ENCODE data around the gene GPR18.
A peak's percentile ranks its signal among the peaks of the same experiment; 100 is the strongest.

The GPR18 gene, protein sequence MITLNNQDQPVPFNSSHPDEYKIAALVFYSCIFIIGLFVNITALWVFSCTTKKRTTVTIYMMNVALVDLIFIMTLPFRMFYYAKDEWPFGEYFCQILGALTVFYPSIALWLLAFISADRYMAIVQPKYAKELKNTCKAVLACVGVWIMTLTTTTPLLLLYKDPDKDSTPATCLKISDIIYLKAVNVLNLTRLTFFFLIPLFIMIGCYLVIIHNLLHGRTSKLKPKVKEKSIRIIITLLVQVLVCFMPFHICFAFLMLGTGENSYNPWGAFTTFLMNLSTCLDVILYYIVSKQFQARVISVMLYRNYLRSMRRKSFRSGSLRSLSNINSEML
- total RNA-seq: 0 to 2.0 (median 0.07) reads per million in 18 experiments

DNA sequence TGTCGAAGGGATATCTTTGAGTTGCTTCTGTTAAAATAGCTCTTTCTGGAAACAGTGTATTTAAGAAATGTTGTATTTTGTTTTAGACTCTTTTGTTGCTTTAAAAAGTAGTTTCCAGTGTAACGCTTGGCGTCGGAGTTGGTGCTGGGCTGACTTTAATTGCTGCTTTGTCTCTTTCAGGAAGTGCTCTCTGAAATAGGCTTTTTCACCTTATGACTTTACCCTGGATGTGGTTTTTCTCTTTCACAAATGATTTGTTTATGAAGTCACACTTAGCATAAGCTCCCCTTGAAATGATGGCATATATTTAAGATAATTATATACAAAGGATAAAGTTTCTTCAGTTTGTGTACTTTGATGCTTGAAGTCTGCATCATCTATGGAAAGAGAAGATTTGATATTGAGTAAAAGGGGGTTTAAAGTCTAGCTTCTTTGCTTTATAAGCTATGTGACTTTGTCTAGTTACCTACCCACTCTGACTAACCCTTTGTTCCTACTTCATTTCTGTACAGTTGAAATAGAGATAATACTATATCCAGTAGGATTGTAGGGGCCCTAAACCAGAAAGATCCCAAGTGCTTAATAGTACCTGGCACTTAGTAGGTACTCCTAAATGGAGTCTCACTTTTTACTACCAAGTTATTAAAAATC, at the start of gene GPR18:
Gene GPR18 (minus strand): TSS at position 170 of the 651 bp plus-strand sequence. CDS start 2,507 bp downstream, outside the sequence.
- peak; percentile 36 to 56 for DNase-seq

DNA sequence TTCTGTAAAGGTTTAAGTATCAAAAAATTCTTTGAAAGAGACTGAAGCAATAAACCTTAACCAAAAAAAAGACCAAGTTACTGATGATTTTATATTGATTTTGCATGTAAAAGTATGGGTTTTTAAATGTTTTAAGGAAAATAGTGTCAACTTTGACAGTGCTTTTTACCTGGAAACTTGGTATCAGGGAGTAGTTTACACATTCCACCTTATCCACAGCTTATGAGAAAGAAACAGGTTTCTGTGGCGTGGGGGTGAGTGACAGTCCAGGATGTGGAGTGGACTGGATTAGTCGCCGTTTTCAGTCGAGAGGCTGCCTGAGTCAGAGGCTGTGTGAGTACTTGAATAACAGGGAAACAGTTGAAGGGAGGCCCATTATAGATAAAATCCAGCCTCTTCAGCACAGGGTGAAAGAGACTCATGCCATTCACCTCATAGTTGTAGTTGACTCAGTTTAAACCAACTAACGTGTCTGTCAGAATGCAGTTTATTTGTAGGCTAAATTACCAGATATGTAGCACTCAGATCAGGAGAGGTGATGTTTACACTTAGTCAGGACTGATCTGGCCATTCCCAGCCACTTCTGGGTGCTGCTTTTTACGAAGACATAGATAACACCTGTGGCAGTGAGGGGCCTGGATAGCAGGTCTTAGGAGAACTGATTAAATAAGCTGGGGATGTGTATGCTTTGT, 49.6 kb upstream of the GPR18 start:
- peak; percentile 40 to 64 for DNase-seq

DNA sequence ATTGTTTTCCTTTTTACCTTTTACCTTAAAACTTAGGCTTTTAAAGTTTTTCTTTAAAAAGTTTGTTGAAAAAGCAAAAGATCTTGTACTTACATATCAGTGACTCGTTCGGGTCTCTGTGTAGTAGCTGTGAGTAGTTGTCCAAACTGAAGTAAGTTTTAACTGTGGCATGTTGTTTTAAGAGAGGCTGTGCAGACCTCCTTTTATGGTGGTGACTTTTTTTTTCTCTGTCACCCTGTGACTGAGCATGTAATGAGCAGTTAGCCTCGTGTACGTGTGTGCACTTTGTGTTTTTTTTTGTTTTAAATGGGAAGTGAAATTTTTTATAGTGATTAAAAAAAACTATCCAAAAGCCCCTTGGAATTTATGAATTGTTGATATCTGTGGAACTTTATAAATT, 49.1 kb upstream of the GPR18 start, which contains the start of gene GPR183:
Gene GPR183 (minus strand): TSS at position 153 of the 400 bp plus-strand sequence. CDS start 11,254 bp downstream, outside the sequence.
- peak; percentile 71 to 76 for DNase-seq

DNA sequence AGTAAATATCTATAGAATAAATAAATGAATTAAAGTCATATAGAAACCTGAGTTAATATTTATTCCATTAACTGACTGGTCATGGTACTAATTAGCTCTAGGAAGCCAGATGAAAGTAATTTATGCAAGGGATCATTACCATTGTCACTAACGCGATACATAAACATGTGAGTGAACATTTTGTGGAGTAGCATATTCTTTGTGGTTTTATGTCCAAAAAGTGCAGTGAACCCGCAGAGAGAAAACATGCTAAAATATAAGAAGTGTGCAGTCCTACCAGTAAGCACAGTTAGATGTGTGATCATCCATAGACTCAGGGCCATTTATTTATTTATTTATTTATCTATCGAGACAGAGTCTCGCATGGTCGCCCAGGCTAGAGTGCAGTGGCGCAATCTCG, 47.4 kb upstream of the GPR18 start:
- no peak for DNase-seq

DNA sequence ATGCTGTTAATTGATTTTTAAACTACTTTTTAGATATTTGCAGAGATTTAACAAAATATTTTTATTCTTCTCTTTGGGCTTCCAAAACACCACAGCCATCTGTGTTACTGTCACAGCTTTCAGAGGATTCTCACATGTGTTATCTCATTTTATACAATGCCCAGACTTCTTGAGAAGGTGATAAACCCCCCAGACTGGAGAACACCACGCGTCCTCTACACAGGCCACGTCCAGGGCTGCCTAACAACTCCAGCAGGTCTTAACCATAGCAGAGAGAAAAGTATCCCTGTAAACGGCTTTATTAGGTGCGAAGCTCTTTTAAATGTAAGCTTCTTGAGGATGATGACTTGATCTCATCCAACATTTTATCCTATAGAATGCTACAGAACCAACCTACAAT, 47.0 kb upstream of the GPR18 start:
- DNase-seq: no peak

DNA sequence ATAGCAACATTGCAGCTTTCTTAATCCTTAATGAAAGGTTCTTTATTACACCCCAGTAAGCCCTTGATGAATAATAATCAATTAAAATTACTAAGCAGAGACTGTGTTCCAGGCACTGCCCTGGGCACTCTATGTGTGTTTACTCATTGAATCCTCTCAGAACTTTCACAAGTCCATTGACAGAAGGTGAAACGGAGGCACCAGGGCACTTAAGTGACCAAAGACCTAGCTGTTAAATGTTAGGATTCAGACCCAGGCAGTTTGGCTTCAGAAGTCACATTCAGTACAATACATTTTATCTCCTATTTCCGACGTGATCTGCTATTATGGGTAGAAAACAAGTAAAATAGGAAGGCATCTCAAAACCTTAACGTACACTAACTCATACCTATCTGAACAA, 46.4 kb upstream of the GPR18 start:
- no peak for DNase-seq

DNA sequence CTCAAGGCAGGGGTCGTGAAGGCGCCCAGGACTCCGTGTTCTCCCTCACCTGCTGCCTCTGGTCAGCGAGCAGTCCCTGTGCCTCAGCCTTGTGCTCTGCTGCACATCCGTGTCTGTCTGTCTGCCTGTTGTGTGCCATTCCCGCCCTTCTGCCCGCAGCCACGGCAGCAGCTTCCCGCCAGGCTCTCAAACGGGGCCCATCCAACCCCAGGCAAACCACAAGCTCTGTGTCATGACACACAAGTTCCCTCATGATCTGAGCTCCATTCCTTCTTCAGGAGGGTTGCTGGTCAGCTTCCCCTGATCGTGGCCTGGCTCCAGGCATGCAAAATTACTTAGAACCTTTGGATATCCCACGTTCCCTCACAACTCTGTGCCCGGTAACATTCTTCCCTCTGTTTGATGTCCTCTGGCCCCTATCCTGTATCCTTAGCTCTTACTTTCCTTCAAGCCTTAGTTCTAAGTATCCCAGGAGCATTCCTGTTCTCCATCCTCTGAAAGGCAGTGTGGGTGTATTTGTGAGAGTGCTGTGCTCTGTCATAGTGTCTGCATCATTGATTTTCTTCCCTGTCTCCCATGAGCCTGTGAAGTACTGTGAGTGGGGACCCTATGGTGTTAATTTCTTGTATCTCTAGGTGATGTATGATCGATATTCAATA, 45.8 kb upstream of the GPR18 start:
- peak; percentile 61 to 76 for DNase-seq

DNA sequence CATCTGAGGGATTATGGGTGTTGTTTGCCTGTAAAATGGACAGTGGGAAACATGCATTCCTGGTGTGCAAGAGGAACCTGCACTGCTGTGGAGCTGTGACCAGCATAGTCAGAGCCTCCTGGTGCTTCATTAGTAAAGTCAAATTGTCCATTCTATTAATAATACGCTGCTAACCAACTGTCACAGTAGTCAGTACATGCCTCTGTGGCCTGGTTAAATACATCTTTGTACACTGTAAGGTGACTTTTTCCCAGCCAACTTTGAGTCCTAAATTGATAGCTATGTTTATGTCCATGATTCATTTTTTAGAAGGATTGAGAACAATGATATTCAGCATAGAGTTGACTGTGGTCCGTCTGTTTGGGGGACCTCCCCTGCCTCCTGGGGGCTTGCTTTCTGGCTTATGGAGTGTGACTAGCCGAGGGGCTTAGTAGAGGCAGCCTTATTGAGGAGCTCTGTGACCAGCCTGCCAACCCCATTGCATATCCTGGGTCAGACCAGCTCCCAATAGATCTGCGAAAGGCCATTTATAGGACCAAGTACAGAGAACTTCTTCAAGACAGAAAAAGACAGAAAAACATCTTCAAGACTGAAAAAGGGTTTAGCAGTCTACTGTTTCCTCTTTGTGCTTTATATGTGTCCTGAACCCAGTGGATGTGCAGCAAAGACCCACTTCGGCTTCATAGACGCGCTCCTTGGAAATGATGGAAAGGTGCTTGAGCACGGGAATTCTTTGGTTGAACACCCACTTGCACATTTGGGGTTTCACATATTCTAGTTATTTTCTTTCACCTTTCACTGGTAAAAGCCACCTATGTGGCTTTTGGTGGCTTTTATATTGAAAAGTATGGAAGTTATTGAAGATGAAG, 44.7 kb upstream of the GPR18 start:
- no peak for DNase-seq

DNA sequence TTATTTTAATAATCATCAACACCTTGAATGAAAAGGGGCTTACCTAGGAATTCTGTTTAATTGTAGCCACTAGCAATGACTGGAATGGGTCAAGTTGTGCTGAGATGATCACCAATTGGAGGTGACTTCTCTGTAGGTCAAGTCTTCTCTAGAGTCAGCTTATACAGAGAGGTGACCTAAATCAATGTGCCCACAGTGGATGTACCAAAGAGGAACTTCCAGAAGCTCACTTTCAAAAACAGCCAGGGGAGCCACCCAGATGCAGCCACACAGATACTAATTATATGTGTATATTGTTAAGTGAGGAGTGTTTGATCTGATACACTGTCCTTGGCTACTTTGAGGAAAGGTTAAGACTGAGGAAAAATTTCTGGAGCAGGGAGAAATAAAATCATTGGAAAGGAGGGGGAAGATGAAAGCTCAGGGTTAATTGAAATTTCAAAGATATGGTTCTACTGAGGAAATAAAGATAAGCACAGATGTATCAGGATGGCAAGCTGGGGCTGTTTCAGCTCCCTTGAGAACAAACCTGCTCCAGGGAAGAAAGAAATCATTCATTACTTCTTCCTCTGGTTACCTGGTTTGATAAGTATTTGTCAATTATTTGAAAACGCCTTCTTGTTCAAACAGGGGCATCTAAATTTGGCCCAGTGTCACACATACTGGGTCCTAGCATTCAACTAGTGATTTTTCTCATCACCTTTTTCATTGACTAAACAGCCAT, 43.9 kb upstream of the GPR18 start:
- DNase-seq: no peak

DNA sequence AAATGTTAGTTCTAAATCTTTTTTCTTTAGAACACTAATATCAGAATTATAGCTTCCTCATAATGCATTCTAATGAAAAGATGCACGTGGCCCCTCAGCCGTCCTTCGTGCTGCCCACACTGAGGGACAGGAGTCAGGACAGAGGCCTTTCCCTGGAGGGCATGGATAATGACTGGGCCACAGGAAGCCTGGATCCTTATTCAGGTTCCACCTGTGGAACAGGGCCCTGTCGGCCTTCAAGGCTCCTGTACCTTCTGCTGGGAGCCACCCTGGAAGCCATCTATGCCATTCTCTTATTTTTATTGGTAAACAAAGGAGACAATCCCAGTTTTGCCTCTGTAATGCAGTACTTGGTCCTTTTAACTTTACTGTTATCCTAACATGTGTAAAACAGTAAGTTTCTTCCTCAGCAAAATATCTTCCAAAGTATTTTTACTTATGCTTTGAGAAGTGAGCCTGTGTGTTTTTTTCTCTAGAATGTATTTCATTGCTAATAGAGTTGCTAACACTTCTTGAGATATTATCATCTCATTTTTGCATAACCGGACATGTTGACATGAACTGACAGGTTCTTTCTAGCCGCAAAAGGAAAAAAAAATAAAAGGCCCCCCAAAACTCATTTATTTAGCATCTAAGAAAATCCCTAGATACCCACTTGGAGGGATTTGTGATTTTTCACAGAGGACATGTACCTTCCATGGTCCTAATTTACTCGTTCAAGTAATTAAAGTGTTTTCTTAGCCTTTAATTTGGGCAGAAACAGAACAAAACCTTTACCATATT, 43.1 kb upstream of the GPR18 start:
- DNase-seq: no peak

DNA sequence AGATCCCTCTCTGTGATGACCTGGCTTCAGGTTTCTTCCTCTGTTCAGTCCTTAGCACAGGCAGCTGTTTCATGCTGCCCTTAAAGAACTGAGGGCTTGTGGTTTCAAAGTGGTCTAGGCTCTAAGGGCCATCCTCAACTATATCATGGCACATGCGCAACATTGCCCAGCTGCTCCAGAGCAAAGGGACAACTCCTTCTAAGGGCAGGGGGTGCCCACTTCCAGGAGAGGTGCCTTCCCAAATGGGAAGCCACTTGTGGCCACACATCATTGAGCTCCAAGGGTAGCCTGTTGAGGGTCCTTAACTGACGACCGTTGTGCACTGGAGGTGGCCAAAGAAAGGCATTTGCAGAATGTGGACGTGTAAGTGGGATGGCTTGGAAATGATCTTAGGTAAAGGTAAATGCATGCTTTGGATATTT, 41.8 kb upstream of the GPR18 start:
- no peak for DNase-seq

DNA sequence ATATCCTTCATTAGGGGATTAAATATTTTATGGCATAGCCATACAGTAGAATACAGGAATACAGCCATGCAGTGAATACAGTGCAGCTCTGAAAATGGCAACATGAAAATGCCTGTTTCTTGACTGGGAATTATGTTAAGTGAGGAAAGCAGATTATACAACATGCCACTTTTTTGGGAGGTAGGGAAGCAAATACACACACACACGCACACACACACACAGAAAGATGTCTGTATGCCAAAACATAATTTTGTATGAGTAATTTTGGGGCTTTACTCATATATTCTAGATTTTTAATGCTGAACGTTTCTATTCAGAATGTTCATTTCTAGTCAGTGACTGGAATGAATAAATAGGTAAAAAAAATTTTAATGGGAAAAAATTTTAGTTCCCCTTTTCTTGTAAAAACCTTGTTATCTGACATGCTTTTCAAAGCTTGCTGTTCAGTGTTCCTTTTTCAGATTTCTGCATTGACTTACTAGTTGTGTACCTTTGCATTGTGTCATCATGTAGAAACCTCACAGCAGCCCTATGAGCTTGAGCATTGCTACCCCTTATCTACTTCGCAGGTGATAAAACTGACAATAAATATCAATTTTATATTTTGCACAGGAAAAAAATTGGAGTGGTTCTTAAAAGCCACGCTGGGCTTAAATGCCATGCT, 41.2 kb upstream of the GPR18 start:
- DNase-seq: no peak

DNA sequence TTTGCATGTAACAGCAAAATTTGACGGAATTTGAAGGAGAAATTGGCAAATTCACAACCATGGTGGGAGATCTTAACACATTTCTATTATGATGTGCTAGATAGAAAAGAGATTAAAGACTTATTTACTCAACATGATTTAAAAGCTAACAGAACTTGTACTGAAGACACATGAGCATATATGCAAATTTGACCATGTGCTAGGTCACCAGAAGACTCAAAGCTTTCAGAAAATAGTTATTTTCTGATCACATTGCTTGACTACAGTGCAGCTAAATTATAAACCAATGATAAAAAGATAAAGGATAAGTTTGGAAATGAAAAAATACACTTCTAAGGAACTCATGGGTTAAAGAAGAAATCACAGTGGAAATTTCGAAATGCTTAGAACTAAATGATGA, 39.9 kb upstream of the GPR18 start:
- no peak for DNase-seq

DNA sequence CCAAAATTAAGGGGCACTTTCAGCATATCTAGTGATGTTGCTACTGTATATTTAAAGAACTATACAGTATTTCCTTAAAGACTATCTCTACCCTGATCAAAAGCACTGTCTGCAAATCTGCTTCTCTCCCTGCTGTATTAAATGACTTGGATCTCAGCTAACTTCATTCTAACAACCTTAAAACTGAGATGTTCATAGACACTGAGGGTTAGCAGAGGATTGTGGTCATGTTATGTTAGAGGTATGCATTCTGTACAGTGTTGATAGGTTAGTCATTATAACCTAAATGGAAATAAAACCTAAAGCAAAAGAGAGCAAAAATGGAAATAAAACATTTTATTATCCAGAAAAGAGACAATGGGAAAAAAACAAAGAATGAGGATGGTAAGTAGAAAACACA, 39.2 kb upstream of the GPR18 start:
- DNase-seq: no peak

DNA sequence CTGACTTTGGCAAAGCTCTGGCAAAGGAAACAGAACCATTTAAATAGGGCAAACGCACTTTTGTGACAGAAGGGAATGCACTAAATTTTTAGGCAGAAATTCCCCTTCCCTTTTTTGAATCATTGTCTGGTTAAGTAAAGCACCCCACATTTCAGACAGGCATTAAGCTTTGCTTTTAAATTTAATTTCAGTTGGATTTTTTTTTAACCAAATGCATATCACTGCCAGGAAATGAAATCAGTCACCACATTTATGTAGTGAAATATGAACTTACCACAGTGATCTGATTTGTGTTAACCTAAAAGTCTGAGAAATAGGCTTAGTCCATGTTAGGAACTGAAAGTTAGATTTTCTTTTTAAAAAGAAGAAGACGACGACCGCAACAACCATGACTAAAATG, 38.2 kb upstream of the GPR18 start:
- DNase-seq: peak in 1 of 2 donors; percentile 52

DNA sequence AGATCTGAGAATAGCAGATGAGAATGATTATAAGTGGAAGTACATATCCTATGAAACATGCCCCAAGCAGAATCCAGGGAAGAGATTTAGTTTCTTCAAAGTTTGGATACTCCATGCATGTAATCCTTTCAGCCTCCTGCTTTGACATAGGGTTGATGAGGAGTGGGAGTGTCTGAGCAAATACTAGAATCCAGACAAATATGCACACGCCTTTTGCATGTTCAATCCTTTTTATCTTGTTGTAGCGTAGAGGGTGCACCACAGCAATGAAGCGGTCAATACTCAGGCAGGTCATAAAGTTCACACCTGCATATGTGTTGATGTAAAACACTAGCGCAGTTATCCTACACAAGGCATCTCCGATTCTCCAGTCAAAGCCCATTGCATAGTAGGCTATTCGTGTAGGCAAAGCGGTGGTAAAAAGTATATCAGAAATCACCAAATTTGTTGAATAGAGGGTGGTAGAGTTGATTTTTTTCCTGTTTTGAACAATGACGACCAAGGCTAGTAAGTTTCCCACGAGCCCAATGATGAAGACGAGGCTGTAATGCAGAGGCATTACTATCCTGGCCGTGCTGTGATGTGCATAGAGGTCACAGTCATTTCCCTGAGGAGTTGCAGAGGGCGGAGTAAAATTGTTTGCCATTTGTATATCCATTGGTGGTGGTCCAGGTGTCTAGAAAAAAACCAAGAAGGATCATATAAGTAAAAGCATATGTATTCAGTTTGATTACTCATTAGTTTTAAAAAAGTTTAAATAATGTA, 37.5 kb upstream of the GPR18 start:
- no peak for DNase-seq

DNA sequence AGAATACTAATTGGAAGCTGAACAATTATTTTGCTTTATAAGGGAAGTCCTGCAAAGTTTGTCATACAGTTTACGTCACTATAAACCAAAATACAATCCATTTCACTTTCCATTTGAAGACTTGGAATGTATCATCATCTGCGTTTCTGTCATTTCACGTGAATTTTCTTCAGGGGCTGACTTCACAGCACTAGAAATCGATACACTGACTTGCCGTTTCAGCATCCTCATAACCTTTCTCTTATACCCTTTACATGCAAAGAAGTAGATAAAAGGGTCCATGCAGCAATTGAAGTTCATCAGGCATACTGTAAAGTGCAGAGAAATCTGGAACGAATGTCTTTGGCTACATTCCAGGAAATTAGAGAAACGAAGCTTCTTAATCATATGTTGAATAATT, 36.8 kb upstream of the GPR18 start:
- no peak for DNase-seq

DNA sequence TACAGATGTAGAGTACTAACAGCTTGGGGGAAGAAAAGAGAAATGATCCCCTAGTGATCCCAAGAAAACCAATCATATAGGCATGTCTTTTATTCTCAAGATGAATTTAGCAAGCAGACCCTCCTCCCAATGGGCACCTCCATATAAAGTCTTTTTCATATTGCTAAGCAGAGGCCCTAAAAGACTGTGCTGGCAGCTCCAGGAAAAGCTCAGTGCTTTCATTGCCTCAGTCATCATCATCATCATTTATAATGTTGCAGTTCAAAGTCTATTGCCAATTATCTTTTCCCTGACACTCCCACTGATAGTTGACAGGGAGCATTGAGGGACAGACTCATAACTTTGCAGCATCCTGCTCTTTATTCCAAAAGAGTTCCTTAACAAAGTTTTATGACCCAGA, 36.0 kb upstream of the GPR18 start:
- DNase-seq: no peak

DNA sequence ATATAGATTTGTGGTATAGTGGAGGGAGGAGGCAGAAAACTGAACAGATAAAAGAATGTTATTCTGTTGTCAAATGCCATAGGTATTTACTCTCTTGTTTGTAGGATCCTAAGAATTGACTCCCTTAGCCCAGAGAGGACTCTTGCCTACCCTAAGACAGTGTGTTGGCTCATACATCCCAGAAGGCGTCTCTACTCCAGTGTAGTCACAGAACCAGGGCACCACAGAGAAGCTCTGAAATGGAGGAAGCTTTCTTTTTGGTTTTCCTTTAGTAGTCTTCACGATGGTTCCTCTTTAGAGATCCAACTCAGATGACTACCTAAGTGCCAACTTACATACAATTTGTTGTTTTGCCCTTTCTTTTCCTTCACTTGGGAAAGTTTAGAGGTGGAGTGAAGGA, 35.0 kb upstream of the GPR18 start:
- peak; percentile 72 to 81 for DNase-seq
